Thyroid gland (tissue), 4 donors: Measurements from ENCODE around the gene FAM222A. TPM values are rescaled to one million over a fixed set of nuclear protein-coding genes. Genes with fewer than 3 reads are reported as not detected.
"Not testable (repeated sequence)": the region's sequence is repeated elsewhere in the genome, so short reads cannot be mapped to it uniquely, and the experiment has no call there.

Experiments
- DNase-seq, 2 donors: peaks; one replicate each; pipeline ENCODE4 v3.0.0-alpha.2; 2019
- H3K27ac ChIP-seq, 3 donors: fragments of 200-600 bp; sonication (generic); 1 replicate in 2 of 3; 2 replicates in 1 of 3; pipeline ENCODE4 v1.5.1; 2016 to 2019; ENCODE audit warnings: mild to moderate bottlenecking in 1 of 3, moderate library complexity in 1 of 3
- H3K27me3 ChIP-seq: fragments of 200-600 bp; sonication (generic); one replicate; pipeline ENCODE4 v1.5.1; 2019
- H3K36me3 ChIP-seq, 2 donors: fragments of 200-600 bp; sonication (generic); one replicate each; pipeline ENCODE4 v1.5.1; 2016 to 2019
- H3K4me1 ChIP-seq, 2 donors: fragments of 200-600 bp; sonication (generic); one replicate each; pipeline ENCODE4 v1.5.1; 2017 to 2019
- H3K4me3 ChIP-seq, 3 donors: fragments of 200-600 bp; sonication (generic); replicated peaks in 1 of 3; 1 replicate in 2 of 3; 2 replicates in 1 of 3; pipeline ENCODE4 v1.5.1; 2016; ENCODE audit warnings: mild to moderate bottlenecking in 1 of 3
- H3K9me3 ChIP-seq: fragments of 200-600 bp; sonication (generic); one replicate; pipeline ENCODE4 v1.5.1; 2017
- CTCF ChIP-seq, 6 experiments: fragments of 200-600 bp in 3 of 6; fragments of 450-650 bp in 3 of 6; sonication (generic) in 3 of 6; IDR thresholded peaks; one replicate each; pipeline ENCODE4 v1.5.1; 2016 to 2019; ENCODE audit warnings: antibody characterized with exemption in 6 of 6, mild to moderate bottlenecking in 2 of 6, inconsistent platforms in 1 of 6, moderate library complexity in 1 of 6
- POLR2A ChIP-seq, 2 donors: fragments of 450-650 bp; IDR thresholded peaks; one replicate each; pipeline ENCODE4 v1.6.1; 2017; ENCODE audit warnings: antibody characterized with exemption in 2 of 2, mild to moderate bottlenecking in 2 of 2, moderate library complexity in 1 of 2
- WGBS, 2 donors: methylation state at CpG; one replicate each; pipeline ENCODE4 v1.1.5; 2017; 5-methylcytosine and 5-hydroxymethylcytosine counted together
- intact Hi-C: fragments of 100-400 bp; cut with DNase I; formaldehyde crosslinking; loops from one replicate; pipeline ENCODE4 v1.15.1; 2023
- total RNA-seq, 4 donors: library from RNA; depleted of rRNA; stranded (reverse); fragments of >200 nt; gene quantifications; one replicate each; pipeline ENCODE4 v1.2.3, GENCODE V29; 2016

FAM222A gene
- total RNA-seq, 4 donors from 2014 or later: 1.3 to 3.8 (median 1.9) TPM

- TF ChIP-seq POLR2A (IDR thresholded peaks at IDR 0.05) (no peak), CTCF (IDR thresholded peaks at IDR 0.05) (no peak)
- H3K9me3 ChIP-seq: no peaks in the 10 kb centered on the region
- H3K36me3 ChIP-seq: no peaks in the 10 kb centered on the region
- no peaks in the 10 kb centered on the region for H3K4me1 ChIP-seq
- H3K27me3 ChIP-seq: no peaks in the 10 kb centered on the region
- WGBS, 2 donors: 83 to 86% methylated on average over 1 of the region's 1 CpG
- no peak for DNase-seq
- H3K4me3 ChIP-seq: no peak overlapping the region
- H3K27ac ChIP-seq: no peak overlapping the region
- intact Hi-C loops: no loop called here
These were observed 20.5 kb upstream of the FAM222A start for GRCh38 chr12:109693160-109693559.

- intact Hi-C loops: no loop called here
- no peak overlapping the region for H3K4me3 ChIP-seq
- no peaks in the 10 kb centered on the region for H3K27me3 ChIP-seq
- no peak overlapping the region for H3K27ac ChIP-seq
- H3K4me1 ChIP-seq: no peaks in the 10 kb centered on the region
- TF ChIP-seq CTCF (IDR thresholded peaks at IDR 0.05) (no peak), POLR2A (IDR thresholded peaks at IDR 0.05) (no peak)
- H3K9me3 ChIP-seq: no peaks in the 10 kb centered on the region
- no peaks in the 10 kb centered on the region for H3K36me3 ChIP-seq
- WGBS, 2 donors: 55 to 57% methylated on average over 11 of the region's 11 CpGs
- DNase-seq: no peak
These were observed 19.7 kb upstream of the FAM222A start for GRCh38 chr12:109693653-109694600.

GRCh38 chr12:109694629-109695028, 19.0 kb upstream of the FAM222A start:
- intact Hi-C loops, H3K4me1 ChIP-seq, H3K4me3 ChIP-seq, H3K27ac ChIP-seq, H3K9me3 ChIP-seq, H3K36me3 ChIP-seq, DNase-seq, H3K27me3 ChIP-seq: not testable (repeated sequence)
- 75 to 78% methylated on average over 6 of the region's 6 CpGs for WGBS, 2 donors

GRCh38 chr12:109695416-109695815, 18.2 kb upstream of the FAM222A start:
- Histone ChIP-seq H3K27me3 (no peaks in the 10 kb centered on the region), H3K36me3 (no peaks in the 10 kb centered on the region), H3K4me3 (no peak overlapping the region), H3K27ac (no peak overlapping the region), H3K9me3 (no peaks in the 10 kb centered on the region), H3K4me1 (no peaks in the 10 kb centered on the region)
- 80 to 83% methylated on average over 12 of the region's 12 CpGs for WGBS, 2 donors
- no peak for TF ChIP-seq POLR2A (IDR thresholded peaks at IDR 0.05)
- TF ChIP-seq CTCF (IDR thresholded peaks at IDR 0.05): no peak
- intact Hi-C loops: no loop called here
- no peak for DNase-seq

GRCh38 chr12:109695961-109696461, 17.6 kb upstream of the FAM222A start:
- 56 to 60% methylated on average over 6 of the region's 6 CpGs for WGBS, 2 donors
- no peak overlapping the region for H3K27ac ChIP-seq

More at GRCh38 chr12:109695961-109696461, 17.6 kb upstream of the FAM222A start:
- Histone ChIP-seq H3K9me3 (no peaks in the 10 kb centered on the region), H3K4me1 (no peaks in the 10 kb centered on the region), H3K4me3 (no peak overlapping the region), H3K36me3 (no peaks in the 10 kb centered on the region), H3K27me3 (no peaks in the 10 kb centered on the region)
- intact Hi-C loops: no loop called here
- no peak for DNase-seq
- TF ChIP-seq POLR2A (IDR thresholded peaks at IDR 0.05) (no peak), CTCF (IDR thresholded peaks at IDR 0.05) (no peak)
